ENCODE data around the gene ZNF782.
A peak's percentile ranks its signal among the peaks of the same experiment; 100 is the strongest.
"Not testable (repeated sequence)": the region's sequence is repeated elsewhere in the genome, so short reads cannot be mapped to it uniquely, and the experiment has no call there.

Gene ZNF782

GRCh38 chr9:96856363-96857286, 2.3 kb upstream of the ZNF782 start:
- DNase-seq (ENCODE audit: insufficient read length, low spot score) = no peak
- FAIRE-seq = peak; percentile 72
- TF ChIP-seq POU2F2 (IDR thresholded peaks at IDR 0.05; ENCODE audit: low read depth, low read length) = no peak

GRCh38 chr9:96854651-96855273, 448 bp upstream of the ZNF782 start:
- FAIRE-seq (no peak), DNase-seq (ENCODE audit: insufficient read length, low spot score) (no peak)
- TF ChIP-seq TAF1 (IDR thresholded peaks at IDR 0.05; ENCODE audit: low read depth, low read length) (no peak), POLR2AphosphoS5 (IDR thresholded peaks at IDR 0.05; ENCODE audit: low read depth, low read length) (no peak), SPI1 (IDR thresholded peaks at IDR 0.05; ENCODE audit: low read depth, low read length) (no peak), PAX5 (IDR thresholded peaks at IDR 0.05; ENCODE audit: insufficient read depth, low read length, severe bottlenecking) (no peak)

GRCh38 chr9:96852676-96853075, 1.6 kb downstream of the ZNF782 start:
- TF ChIP-seq POLR2AphosphoS5 (IDR thresholded peaks at IDR 0.05; ENCODE audit: low read depth, low read length) = no peak
- TF ChIP-seq SPI1 (IDR thresholded peaks at IDR 0.05; ENCODE audit: low read depth, low read length) = no peak
- no peak for TF ChIP-seq POU2F2 (IDR thresholded peaks at IDR 0.05; ENCODE audit: low read depth, low read length)
- TF ChIP-seq POLR2A (IDR thresholded peaks at IDR 0.05; ENCODE audit: low read depth, low read length) = no peak
- no peak for TF ChIP-seq PAX5 (IDR thresholded peaks at IDR 0.05; ENCODE audit: insufficient read depth, low read length, severe bottlenecking)
- no peak for TF ChIP-seq TAF1 (IDR thresholded peaks at IDR 0.05; ENCODE audit: low read depth, low read length)
- DNase-seq (ENCODE audit: insufficient read length, low spot score) (no peak), FAIRE-seq (no peak)

GRCh38 chr9:96844040-96844439, 10.3 kb downstream of the ZNF782 start:
- FAIRE-seq = no peak
- no peak for DNase-seq (ENCODE audit: insufficient read length, low spot score)
- TF ChIP-seq POLR2A (IDR thresholded peaks at IDR 0.05; ENCODE audit: low read depth, low read length) = no peak
- TF ChIP-seq POU2F2 (IDR thresholded peaks at IDR 0.05; ENCODE audit: low read depth, low read length) = no peak
- no peak for TF ChIP-seq PAX5 (IDR thresholded peaks at IDR 0.05; ENCODE audit: insufficient read depth, low read length, severe bottlenecking)
- TF ChIP-seq TAF1 (IDR thresholded peaks at IDR 0.05; ENCODE audit: low read depth, low read length) = no peak

GRCh38 chr9:96818533-96818932, 35.8 kb downstream of the ZNF782 start:
- no peak for DNase-seq (ENCODE audit: insufficient read length, low spot score)
- TF ChIP-seq PAX5 (IDR thresholded peaks at IDR 0.05; ENCODE audit: insufficient read depth, low read length, severe bottlenecking) (no peak), POU2F2 (IDR thresholded peaks at IDR 0.05; ENCODE audit: low read depth, low read length) (no peak), SPI1 (IDR thresholded peaks at IDR 0.05; ENCODE audit: low read depth, low read length) (no peak), TAF1 (IDR thresholded peaks at IDR 0.05; ENCODE audit: low read depth, low read length) (no peak), POLR2AphosphoS5 (IDR thresholded peaks at IDR 0.05; ENCODE audit: low read depth, low read length) (no peak), POLR2A (IDR thresholded peaks at IDR 0.05; ENCODE audit: low read depth, low read length) (no peak)
- FAIRE-seq = no peak

- no peak for TF ChIP-seq SPI1 (IDR thresholded peaks at IDR 0.05; ENCODE audit: low read depth, low read length)
- TF ChIP-seq TAF1 (IDR thresholded peaks at IDR 0.05; ENCODE audit: low read depth, low read length) = no peak
- no peak for TF ChIP-seq PAX5 (IDR thresholded peaks at IDR 0.05; ENCODE audit: insufficient read depth, low read length, severe bottlenecking)
- TF ChIP-seq POLR2AphosphoS5 (IDR thresholded peaks at IDR 0.05; ENCODE audit: low read depth, low read length) = no peak
- no peak for TF ChIP-seq POLR2A (IDR thresholded peaks at IDR 0.05; ENCODE audit: low read depth, low read length)
- TF ChIP-seq POU2F2 (IDR thresholded peaks at IDR 0.05; ENCODE audit: low read depth, low read length) = no peak
- no peak for DNase-seq (ENCODE audit: insufficient read length, low spot score)
- FAIRE-seq = no peak
Observed at GRCh38 chr9:96817973-96818372, 36.3 kb downstream of the ZNF782 start.

- TF ChIP-seq TAF1 (IDR thresholded peaks at IDR 0.05; ENCODE audit: low read depth, low read length) (no peak), SPI1 (IDR thresholded peaks at IDR 0.05; ENCODE audit: low read depth, low read length) (no peak), POLR2A (IDR thresholded peaks at IDR 0.05; ENCODE audit: low read depth, low read length) (no peak), POU2F2 (IDR thresholded peaks at IDR 0.05; ENCODE audit: low read depth, low read length) (no peak), POLR2AphosphoS5 (IDR thresholded peaks at IDR 0.05; ENCODE audit: low read depth, low read length) (no peak), PAX5 (IDR thresholded peaks at IDR 0.05; ENCODE audit: insufficient read depth, low read length, severe bottlenecking) (no peak)
- FAIRE-seq (no peak), DNase-seq (ENCODE audit: insufficient read length, low spot score) (no peak)
Observed at GRCh38 chr9:96813607-96814006, 40.7 kb downstream of the ZNF782 start.

- FAIRE-seq; DNase-seq (ENCODE audit: insufficient read length, low spot score): not testable (repeated sequence)
Observed at GRCh38 chr9:96798959-96799358, 55.4 kb downstream of the ZNF782 start.

GRCh38 chr9:96784021-96784420, 70.3 kb downstream of the ZNF782 start:
- TF ChIP-seq POLR2AphosphoS5 (IDR thresholded peaks at IDR 0.05; ENCODE audit: low read depth, low read length) = no peak
- no peak for TF ChIP-seq POU2F2 (IDR thresholded peaks at IDR 0.05; ENCODE audit: low read depth, low read length)
- TF ChIP-seq SPI1 (IDR thresholded peaks at IDR 0.05; ENCODE audit: low read depth, low read length) = no peak
- no peak for TF ChIP-seq PAX5 (IDR thresholded peaks at IDR 0.05; ENCODE audit: insufficient read depth, low read length, severe bottlenecking)
- no peak for TF ChIP-seq POLR2A (IDR thresholded peaks at IDR 0.05; ENCODE audit: low read depth, low read length)
- no peak for TF ChIP-seq TAF1 (IDR thresholded peaks at IDR 0.05; ENCODE audit: low read depth, low read length)
- DNase-seq (ENCODE audit: insufficient read length, low spot score) (no peak), FAIRE-seq (no peak)

- FAIRE-seq (no peak), DNase-seq (ENCODE audit: insufficient read length, low spot score) (no peak)
- TF ChIP-seq PAX5 (IDR thresholded peaks at IDR 0.05; ENCODE audit: insufficient read depth, low read length, severe bottlenecking) (no peak), SPI1 (IDR thresholded peaks at IDR 0.05; ENCODE audit: low read depth, low read length) (no peak), TAF1 (IDR thresholded peaks at IDR 0.05; ENCODE audit: low read depth, low read length) (no peak), POU2F2 (IDR thresholded peaks at IDR 0.05; ENCODE audit: low read depth, low read length) (no peak)
Observed at GRCh38 chr9:96782235-96782634, 72.1 kb downstream of the ZNF782 start.
